GM12874 (cell line): Measurements from ENCODE around the gene FBLN2.

Source experiments
- TF ChIP-seq, protein P1 (sequence below): IDR thresholded peaks from 2 replicates; pipeline ENCODE4 v1.5.1; 2011; ENCODE audit warnings: low read depth, mild to moderate bottlenecking, control low read depth, low read length, moderate library complexity; ENCODE audit not compliant: insufficient read depth

The FBLN2 gene

GRCh38 chr3:13659221-13659969 lies 110.5 kb downstream of the FBLN2 start:
- TF ChIP-seq, protein P1, sequence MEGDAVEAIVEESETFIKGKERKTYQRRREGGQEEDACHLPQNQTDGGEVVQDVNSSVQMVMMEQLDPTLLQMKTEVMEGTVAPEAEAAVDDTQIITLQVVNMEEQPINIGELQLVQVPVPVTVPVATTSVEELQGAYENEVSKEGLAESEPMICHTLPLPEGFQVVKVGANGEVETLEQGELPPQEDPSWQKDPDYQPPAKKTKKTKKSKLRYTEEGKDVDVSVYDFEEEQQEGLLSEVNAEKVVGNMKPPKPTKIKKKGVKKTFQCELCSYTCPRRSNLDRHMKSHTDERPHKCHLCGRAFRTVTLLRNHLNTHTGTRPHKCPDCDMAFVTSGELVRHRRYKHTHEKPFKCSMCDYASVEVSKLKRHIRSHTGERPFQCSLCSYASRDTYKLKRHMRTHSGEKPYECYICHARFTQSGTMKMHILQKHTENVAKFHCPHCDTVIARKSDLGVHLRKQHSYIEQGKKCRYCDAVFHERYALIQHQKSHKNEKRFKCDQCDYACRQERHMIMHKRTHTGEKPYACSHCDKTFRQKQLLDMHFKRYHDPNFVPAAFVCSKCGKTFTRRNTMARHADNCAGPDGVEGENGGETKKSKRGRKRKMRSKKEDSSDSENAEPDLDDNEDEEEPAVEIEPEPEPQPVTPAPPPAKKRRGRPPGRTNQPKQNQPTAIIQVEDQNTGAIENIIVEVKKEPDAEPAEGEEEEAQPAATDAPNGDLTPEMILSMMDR, result no peak

- TF ChIP-seq, protein P1, result no peak
Observed at GRCh38 chr3:13660042-13660874, 111.3 kb downstream of the FBLN2 start.

DNA sequence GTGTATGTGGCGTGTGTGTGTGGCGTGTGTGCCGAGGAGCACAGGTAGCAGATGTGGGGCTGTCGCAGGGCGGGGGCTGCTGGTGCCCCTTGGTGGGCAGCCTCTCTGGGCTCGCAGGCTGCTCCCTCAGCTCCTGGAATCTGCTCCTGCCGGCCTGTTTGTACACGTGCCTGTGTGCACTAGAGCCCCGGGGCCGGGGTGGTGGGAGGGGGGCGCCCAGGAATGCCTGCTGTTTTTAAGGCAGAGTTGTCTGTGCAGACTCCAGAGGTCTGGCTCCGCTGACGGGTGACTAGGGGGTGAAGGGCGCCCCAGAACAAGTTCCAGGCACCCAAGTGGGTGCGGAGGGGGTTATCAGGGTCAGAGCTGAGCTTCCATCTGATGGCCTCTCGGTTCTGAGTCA lies 112.2 kb downstream of the FBLN2 start:
- TF ChIP-seq, protein P1, result no peak

GRCh38 chr3:13662238-13662847 lies 113.4 kb downstream of the FBLN2 start:
- TF ChIP-seq, protein P1, result no peak

- TF ChIP-seq, protein P1, result no peak
Observed at GRCh38 chr3:13663781-13664535, 115.0 kb downstream of the FBLN2 start.

DNA sequence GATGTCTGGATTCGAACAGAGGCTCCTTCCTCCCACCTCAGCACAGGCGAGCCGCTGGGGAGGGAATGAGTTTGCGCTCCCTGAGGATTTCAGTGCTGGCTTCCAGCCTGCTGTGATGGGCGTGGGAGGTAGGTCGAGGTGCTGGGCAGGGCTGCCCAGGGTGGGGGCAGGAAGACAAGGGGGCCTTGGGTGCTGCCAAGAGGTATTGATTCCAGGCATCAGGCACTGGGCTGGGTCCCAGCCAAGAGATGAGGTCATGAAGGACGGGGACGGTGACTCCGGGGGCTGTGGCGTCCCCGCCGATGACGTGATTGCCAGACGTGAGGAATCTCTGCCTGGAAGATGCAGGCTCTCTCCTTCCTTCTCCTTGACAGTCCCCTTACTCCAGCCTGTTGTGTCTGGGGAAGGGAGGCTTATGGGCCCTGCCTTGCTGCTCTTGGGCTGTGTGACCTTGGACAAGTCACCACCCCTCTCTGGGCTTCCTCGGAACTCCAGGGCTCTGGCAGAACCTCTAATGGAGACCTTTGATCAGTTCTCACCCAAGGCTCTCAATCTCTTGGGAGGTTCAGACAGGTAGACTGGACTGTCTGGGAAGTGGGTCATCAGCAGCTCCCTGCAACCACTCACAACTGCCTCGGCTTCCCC lies 116.8 kb downstream of the FBLN2 start:
- TF ChIP-seq, protein P1, result no peak
